ENCODE results near the gene RAB28. TPM values are rescaled to one million over a fixed set of nuclear protein-coding genes. Genes with fewer than 3 reads are reported as not detected.

Gene RAB28
- total RNA-seq = 10 to 100 TPM; 13.2 to 15.8 TPM
- long read RNA-seq, transcript RAB28-202 (7 exons, 1,715 nt) = major isoform, 14 of 21 reads
- long read RNA-seq, partial matches to known transcripts = 0 of 21 reads
- long read RNA-seq, other reads (novel, unspliced or antisense) = 4 of 21 reads

DNA sequence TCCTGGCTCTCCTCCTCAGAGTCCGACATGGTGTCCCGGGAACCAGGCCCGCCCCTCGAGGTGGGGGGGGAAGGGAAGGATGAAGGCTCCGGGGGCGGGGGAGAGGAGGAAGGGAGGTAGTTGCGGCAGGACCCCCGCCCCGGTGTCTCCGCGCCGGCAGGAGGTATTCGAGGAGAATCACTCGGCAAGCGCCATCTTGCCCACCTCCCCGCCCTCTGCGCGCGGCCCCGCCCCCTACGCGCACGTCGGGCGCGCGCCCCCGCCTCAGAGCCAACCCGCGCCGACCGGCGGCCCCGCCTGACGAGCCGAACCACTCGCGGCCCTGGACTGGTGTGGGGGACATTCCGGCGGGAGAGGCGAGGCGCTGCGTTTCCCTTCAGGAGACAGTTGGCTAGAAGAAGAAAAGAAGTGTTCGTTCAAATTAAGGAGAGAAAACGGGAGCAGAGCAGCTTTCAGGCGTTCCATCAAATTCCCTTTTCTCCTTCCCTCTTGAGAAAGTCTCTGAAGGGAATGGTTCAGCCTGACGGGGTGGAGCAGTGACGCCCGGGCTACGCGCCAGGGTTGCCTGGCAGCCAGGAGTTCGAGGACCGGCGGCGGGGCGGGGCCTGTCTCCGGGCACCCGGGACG is at the start of gene RAB28:
RAB28 (minus strand) TSS at position 219 of the 627 bp plus-strand sequence.
- ATAC-seq = peak; percentile 98
- intact Hi-C loops (cut with DNase I, micrococcal nuclease) = loop anchor here in 1 of 2 donors (10.0 kb wide), 1 partner anchor 61 kb away; the partner anchor contains the start of gene NKX3-2
- DNase-seq = peak; percentile 93 to 96

GRCh38 chr4:13531625-13531998 is 47.5 kb upstream of the RAB28 start:
- ATAC-seq (no peak), DNase-seq (no peak)
- intact Hi-C loops (cut with DNase I, micrococcal nuclease) = no loop called here

- no peak for DNase-seq
- ATAC-seq = no peak
- intact Hi-C loops (cut with DNase I, micrococcal nuclease) = no loop called here
Measured at GRCh38 chr4:13530823-13531624, 46.9 kb upstream of the RAB28 start.

- DNase-seq (no peak), ATAC-seq (no peak)
- intact Hi-C loops (cut with DNase I, micrococcal nuclease) = no loop called here
Measured at GRCh38 chr4:13529128-13529919, 45.2 kb upstream of the RAB28 start.

- no peak for DNase-seq
- intact Hi-C loops (cut with DNase I, micrococcal nuclease) = no loop called here
Measured at GRCh38 chr4:13528821-13529127, 44.6 kb upstream of the RAB28 start.

GRCh38 chr4:13527981-13528820 is 44.1 kb upstream of the RAB28 start:
- intact Hi-C loops (cut with DNase I, micrococcal nuclease) = no loop called here
- ATAC-seq (no peak), DNase-seq (no peak)

More at GRCh38 chr4:13528821-13529127, 44.6 kb upstream of the RAB28 start:
- ATAC-seq = no peak

GRCh38 chr4:13527192-13527980 is 43.2 kb upstream of the RAB28 start:
- intact Hi-C loops (cut with DNase I, micrococcal nuclease) = no loop called here
- ATAC-seq = no peak
- no peak for DNase-seq

GRCh38 chr4:13526658-13527057 is 42.5 kb upstream of the RAB28 start:
- intact Hi-C loops (cut with DNase I, micrococcal nuclease) = no loop called here
- ATAC-seq (no peak), DNase-seq (no peak)

GRCh38 chr4:13525606-13526281 is 41.6 kb upstream of the RAB28 start:
- intact Hi-C loops (cut with DNase I, micrococcal nuclease) = no loop called here
- ATAC-seq (no peak), DNase-seq (no peak)

GRCh38 chr4:13524504-13525243 is 40.5 kb upstream of the RAB28 start:
- intact Hi-C loops (cut with DNase I, micrococcal nuclease) = no loop called here
- ATAC-seq (no peak), DNase-seq (no peak)

DNA sequence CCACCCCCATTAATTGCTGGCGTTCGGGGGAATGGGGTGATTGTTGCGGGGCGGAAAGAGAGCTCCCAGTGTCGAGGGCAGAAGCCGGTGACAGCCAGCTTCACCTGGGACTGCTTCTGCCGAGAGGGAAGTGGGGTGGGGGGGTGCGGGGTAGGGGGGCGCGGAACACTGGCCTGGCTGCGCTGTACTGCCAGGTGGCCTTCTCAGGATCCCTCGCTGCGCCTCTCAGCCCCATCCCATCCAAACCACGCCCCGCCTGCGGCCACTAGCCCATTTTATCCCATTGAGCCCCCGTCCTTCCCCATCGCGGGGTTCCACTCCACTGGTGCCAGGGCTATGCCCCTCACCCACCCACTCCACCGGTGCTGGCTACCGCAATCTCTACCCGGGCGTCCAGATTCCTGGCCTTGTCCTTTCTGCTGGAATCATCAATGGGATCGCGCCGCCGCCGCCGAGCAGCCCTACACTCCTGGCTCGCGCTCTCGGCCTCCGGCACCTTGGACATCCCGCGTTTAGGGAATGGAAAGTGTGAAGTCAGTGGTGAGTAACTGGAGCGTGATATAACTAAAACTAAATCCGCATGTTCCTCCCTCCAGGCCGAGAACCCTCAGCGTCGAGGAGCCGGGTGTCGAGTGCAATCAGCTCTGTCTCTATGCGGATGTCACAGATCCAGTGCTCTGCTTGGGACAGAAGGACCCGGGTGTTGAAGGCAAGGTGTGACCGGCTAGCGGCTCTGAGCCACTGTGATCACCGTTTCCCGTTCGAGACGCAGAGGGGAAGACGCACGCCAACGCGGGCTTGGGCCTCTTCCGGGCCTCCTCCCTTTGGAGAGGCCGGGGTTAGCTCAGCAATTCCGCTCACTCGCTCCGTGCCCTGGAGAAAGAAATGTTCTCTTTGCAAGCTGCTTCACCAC is 39.7 kb upstream of the RAB28 start:
- no peak for ATAC-seq
- intact Hi-C loops (cut with DNase I, micrococcal nuclease) = no loop called here
- no peak for DNase-seq

- no peak for ATAC-seq
- no peak for DNase-seq
- intact Hi-C loops (cut with DNase I, micrococcal nuclease) = no loop called here
Measured at GRCh38 chr4:13523105-13523477, 39.0 kb upstream of the RAB28 start.

DNA sequence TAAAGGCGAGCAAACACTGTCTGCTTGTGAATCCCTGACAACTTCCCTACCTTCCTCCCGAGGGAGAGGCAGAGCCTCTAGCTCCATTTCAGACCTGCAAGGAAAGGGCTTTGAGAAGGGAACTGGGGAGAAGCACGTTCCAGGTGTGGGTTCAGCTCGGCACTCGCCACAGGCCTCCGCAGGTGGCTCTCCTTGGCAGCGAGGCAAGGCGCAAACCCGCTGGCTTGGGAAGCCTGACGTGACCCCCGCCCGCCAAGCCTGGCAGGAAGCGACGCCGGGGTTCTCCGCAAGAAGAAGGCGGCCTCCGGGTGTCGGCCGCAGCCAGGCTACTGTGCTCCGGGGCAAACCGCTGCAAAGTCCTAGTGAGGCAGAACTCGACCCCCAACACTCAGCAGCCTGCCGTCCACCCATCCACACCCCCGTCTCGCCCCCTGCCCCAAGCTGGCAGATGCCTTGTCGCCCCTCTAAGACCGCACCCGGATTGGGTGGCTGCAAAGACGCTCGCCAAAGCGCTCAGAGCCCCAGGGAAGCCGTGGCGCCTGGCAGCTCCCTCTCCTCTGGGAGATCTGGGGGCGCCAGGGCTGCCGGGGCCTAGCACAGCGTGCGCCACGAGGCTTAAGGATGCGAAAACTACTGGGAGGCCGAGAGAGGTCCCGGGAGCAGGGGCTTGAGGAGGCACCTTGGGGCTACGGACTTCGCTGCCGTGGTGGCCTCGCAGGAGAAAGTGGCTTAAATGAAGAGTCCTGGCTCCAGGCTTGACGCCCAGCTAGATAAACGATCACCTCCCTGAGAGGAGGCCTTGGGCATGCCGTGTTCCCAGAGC is 38.4 kb upstream of the RAB28 start:
- ATAC-seq (no peak), DNase-seq (no peak)
- intact Hi-C loops (cut with DNase I, micrococcal nuclease) = no loop called here

- DNase-seq (no peak), ATAC-seq (no peak)
- intact Hi-C loops (cut with DNase I, micrococcal nuclease) = no loop called here
Measured at GRCh38 chr4:13521047-13521446, 36.9 kb upstream of the RAB28 start.

DNA sequence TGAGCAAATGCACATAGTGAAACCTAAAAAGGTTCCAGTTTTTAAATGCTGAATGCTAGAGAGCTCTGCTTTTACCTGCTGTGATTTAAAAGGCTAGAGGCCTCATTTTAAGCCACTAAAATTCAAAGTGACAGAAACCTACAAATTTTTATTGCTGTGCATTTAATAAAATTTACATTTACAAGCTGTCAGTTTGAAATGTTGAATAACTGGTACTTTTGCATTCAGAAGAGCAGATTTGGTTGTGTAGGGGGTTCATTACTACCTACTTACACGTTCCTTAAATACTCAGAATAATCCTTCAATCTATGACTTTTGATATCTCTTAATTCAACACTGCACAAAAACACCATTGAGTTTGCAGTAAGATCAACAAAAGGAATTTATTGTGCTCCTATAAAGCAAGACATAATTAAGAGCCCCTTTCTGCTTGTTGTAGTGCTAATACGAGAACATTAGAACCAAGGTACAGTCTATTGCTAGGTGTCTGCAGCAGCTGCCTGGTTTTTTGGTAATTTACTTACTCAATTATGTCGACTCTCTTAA is 32.2 kb upstream of the RAB28 start:
- ATAC-seq (no peak), DNase-seq (no peak)
- intact Hi-C loops (cut with DNase I, micrococcal nuclease) = no loop called here
